GM12873 (cell line): Measurements from ENCODE around the gene BCKDHA.
A peak's percentile ranks its signal among the peaks of the same experiment; 100 is the strongest.

Source experiments
- CTCF ChIP-seq: IDR thresholded peaks from 2 replicates; pipeline ENCODE4 v1.5.1; 2012; ENCODE audit warnings: low read depth, mild to moderate bottlenecking, moderate library complexity, low read length, control low read depth; ENCODE audit not compliant: insufficient read depth; ENCODE audit errors: missing control alignments

BCKDHA gene

GRCh38 chr19:41402010-41402409, 4.4 kb downstream of the BCKDHA start:
- TF ChIP-seq CTCF: no peak

- TF ChIP-seq CTCF: no peak
These were observed 5.8 kb downstream of the BCKDHA start for GRCh38 chr19:41403181-41403970.

- TF ChIP-seq CTCF: no peak
These were observed 8.2 kb downstream of the BCKDHA start for GRCh38 chr19:41405776-41406175.

GRCh38 chr19:41407271-41407670, 9.7 kb downstream of the BCKDHA start:
- TF ChIP-seq CTCF: no peak

- peak; percentile 15 for TF ChIP-seq CTCF
These were observed 10.6 kb downstream of the BCKDHA start for GRCh38 chr19:41408256-41408655.

GRCh38 chr19:41409288-41409687, 11.7 kb downstream of the BCKDHA start:
- TF ChIP-seq CTCF: no peak

GRCh38 chr19:41410336-41411054, 12.9 kb downstream of the BCKDHA start:
- TF ChIP-seq CTCF: no peak
